Left kidney (tissue), 2 donors: ENCODE data around the gene ANTXR1. TPM values are rescaled to one million over a fixed set of nuclear protein-coding genes. Genes with fewer than 3 reads are reported as not detected.

Experiments used
- DNase-seq: peaks from one replicate; pipeline ENCODE4 v3.0.0-alpha.2; 2013
- polyA plus RNA-seq: library from polyadenylated mRNA; unstranded; fragments of 120-200 nt; gene quantifications from one replicate; pipeline ENCODE4 v1.2.1, GENCODE V29; 2013; ENCODE audit not compliant: insufficient read length

ANTXR1 gene
- polyA plus RNA-seq, 1 donor: 82.4 TPM

DNA sequence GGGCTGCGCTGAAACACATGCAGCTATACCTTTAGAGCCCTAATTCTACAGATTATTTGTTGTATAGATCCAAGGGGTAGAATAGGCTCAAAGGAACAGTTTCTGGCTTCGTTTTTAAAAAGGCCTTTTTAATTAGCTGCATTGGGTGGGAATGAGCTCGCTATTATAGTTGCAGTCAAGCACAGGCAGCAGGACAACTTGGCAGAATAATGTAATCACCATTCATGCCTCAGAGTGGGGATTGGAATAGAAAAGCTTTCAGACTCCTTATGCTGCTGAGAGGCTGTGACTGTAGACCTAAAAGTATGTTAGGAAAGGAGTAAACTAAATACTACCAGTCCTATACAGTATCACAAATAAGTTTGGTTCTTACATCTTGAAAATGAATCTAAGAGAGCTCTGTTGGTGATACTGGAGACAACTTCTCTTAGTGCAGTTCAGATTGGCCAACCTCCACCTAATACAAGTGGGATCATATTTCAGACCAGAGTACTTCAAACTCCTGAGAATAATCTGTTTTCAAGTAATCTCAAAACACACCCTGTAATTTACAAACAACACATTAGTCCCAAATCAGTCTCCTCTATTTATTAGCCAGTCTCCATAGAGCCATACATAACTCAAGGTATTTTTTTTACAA, 121.4 kb downstream of the ANTXR1 start:
- DNase-seq: no peak

DNA sequence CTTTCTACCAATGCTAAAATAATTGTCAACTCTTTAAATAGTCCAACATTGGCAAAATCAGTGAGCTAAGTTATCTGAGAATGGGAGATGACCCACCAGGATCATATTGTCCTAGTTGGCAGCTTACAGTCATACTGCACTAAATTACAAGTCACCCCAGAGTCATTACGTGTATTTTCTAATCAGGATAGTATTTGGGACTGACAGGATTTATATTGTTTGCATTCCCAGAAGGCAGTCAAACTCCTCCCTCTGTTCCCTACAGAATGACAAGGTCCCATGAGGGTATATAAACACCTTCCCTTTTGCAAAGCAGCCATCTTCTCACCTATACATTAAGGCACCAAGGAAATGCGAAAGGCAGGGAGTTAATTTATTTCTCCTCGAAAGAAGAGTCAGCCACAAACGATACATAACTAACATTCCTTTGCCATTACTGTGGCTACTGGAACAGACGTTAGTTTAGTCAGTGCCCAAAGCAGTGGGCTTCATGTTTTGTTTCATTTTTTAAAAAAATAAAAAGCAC, 125.3 kb downstream of the ANTXR1 start:
- no peak for DNase-seq

DNA sequence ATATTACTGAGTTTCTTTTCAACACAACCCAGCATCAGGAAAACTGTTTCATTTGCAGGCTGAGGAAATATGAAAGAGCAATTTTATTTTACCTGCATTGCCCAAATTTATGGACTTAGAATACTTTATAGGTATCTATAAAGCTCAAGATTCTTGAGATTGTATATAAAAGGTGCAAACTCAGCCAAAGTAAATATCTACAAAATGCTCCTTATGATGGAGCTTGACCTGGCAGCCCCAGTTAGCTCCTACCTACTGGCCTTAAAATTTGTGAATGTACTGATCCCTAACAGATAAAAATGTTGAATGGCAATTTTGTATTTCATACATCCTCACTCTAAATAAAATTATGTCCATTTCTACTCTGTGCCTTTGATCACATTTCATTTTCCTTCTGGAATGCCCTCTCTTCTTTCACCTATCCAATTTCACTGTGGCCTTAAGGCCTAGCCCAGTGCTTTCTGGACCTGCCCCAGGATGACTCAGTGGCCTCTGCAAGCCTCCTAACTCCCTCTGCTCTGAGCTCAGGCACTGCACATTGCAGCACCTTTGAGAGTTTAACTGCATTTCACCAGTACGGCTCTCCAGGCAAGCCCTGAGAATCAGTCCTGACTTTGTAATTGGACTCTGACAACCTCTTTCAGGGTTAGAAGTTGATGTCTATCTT, 125.9 kb downstream of the ANTXR1 start:
- DNase-seq: no peak

DNA sequence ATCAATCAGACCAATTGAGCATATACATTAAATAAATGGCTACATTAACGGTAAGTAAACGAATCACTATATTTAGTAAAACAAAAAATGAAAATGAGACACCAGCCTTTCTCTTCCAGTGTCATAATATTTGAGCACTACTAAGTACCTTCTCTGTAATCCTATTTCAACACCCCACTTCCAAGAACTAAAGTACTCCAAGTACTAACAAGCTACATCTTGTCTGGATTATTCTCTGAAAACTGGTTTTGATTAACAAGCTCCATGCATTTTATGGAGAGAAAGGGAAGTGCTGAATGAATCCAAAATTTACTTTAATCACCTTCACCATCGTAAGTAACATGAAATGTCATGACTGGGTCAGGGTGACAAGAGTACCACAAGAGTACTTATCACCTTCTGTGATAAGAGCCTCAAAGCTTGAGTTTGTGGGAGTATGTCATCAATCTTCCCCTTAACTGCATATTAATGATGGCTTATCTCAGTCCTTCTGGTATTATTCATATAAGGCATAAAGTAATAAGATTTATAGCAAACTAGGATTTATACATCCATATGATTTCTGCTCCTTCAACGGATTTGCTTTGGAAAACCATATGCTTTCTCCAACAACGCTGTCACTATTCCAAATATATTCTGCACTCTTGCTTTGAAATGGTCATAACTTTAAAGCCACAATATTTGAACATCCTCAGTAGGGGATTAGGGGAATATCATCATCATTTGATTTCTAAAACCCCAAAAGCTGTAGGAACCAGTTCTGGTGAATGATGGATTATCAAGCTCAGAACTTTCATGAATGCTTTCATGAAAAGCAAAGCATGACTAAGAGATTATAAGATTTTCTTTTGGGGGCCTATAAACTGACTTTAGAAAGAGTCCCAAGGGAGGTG, 127.0 kb downstream of the ANTXR1 start:
- no peak for DNase-seq

DNA sequence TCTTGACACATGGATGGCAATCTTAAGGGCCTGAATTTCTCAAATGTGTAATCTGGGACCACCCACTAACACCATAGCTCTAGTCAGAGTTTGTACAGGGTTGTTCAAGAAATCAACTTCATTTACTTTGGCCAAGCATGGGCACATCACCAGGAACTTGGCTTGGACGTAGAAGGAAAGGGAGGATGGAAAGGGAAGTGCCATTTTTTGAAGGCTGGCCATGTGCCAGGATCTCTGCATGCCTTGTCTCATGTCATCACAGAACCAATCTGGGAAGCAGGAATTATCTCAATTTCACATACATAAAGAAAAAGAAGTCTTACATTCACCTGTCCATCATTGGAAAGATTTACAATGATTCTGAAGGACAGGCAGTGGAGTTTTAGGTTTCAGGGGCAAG, 128.1 kb downstream of the ANTXR1 start:
- DNase-seq: no peak

DNA sequence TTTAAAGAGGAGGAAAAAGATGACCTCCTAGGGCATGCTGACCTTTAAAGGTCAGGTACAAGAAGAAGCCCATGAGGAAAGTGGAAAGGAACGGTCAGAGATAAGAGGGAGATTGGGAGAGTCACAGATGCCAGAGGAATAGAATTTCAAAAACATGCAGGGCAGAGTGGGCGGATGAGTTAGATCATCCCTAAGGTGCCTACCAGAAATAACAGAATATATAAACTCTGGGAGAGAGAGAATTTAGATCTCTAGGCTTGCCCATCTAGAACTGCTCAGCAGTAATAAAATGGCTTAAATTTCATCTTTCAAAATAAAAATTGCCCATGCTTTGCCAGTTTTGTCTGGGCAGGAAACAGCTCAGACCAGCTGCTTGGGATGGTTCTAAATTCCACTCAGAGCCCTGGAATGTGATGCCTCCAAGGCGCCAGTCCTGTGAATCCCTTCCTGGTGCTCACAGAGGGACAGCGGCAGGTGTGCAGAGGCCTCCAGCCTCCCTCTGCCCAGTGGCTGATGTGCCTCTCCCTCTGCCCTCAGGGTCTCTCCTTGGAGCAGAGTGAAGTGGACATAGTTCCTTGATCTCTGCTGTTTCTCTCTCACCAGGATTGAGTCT, 130.9 kb downstream of the ANTXR1 start:
- no peak for DNase-seq

DNA sequence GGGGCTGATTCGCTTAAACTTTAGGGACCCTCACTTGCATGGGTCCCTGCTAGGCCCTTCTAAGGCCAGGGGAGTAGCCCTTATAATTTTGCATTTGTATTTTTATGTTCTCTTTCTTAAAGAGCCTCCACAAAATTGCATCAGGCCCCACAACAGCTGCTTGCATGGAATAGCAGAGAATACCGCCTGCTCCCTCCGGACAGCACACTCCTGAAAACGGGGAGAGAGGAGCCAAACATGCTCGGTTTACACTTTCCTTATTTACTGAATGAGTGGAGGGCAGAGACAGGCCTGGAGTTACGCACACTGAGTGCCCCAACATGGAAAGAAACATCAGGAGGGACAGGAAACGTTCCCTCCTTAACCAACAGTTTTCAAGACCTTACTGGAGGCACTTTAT, 132.2 kb downstream of the ANTXR1 start:
- no peak for DNase-seq

DNA sequence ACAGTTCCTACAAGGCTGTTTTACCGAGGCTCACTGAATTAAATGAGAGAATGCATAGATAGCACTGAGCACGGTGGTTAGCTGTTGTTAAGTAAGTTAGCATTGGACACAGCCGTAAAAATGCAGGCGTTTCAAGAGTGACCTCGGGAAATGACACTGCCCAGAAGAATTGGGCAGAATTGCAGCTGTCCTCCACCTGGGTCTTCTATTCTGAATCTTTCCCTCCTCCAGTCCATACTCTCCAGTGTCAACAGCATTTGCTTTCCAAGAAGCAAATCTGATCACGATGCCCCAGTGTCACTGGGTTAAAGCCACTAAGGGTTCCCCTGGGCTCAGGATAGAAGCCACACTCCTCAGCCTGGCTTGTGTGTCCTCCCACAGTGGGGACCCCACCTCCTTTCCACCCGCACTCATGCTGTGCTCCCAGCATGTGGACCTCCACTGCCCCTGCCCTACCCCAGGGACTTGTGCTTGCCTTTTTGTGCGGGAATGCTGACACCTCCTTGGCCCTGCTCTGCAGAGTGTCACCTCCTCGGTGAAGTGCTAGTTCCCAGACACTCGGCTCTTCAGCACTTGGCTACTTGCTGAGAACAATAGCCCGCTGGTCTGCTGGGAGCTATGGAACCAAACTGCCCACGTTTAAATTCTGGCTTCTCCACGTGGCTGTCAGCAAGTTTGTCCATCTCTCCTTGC, 135.0 kb downstream of the ANTXR1 start:
- no peak for DNase-seq

DNA sequence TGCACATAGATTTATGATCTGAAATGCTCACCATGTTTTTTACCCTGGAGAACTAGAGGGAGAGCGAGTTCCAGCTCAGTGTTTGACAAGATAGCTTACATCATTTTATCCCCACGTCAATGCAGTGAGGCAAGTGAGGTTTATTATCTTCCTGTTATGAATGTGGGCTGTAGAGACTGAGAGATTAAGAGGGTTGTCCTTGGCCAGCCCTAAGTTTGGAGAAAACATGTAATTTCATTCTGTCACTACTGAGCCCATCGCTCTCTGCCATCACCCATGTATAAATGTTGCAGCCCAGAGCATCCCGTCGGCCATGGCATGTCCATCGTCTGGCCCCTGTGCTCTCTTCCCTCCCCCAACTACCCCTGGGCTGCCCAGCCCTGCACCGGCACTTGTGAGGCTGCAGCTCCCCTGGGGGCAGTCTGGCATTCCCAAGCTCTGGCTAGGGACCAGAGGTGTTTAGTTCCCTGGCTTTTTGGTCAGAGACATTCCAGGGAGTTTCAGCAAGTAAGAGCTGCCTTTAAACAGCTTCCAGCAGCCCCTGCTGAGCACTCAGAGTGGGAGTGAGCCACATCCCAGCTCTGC, 136.7 kb downstream of the ANTXR1 start:
- DNase-seq: no peak

DNA sequence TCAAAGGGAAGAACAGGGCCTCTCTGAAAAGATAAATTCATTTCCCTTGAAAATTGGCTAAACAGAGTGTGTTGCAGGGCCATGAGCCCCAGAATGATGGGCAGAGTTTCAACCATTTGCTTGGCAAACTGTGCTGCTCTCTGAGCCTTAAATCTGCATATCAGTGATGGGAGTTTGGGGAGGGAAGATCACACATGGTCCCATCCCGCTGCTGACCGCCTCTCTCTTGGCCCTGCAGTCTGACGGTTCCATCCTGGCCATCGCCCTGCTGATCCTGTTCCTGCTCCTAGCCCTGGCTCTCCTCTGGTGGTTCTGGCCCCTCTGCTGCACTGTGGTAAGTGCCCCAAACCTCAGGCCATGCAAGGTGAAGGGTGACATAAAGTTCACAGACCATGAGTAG, 139.0 kb downstream of the ANTXR1 start:
- no peak for DNase-seq

DNA sequence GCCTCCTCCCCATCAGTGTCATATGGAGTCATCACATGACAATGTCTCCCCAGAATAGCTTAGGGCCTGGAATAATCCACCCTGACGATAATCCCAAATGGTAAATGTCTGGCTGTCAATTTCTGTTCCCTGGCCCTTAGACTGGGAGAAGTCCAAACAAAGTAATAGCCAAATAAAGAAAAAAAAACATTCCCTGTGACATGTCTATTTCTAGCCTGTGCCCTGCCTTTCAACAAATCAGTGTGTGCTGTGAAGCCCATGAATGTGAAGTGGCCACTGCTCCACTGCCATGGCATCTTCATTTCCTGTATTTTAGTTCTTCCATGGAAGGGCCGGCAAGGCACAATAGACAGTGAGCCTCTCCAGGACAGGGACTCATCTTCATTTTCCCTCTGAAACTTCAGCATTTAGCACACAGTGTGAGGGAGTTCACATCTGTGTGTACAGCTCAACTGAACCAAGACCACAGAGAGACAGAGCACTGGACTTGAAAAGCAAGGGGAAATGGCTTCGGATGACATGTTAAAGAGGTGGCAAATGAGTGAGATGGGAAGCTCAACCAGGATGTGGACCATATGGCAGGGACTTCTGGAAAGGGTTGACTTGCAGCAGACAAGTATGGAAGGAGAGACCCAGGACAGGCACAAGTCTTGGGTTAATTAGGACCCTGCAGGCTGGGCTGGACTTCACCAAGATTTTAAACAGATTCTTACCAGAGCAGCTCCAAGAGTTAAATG, 140.0 kb downstream of the ANTXR1 start:
- DNase-seq: no peak

DNA sequence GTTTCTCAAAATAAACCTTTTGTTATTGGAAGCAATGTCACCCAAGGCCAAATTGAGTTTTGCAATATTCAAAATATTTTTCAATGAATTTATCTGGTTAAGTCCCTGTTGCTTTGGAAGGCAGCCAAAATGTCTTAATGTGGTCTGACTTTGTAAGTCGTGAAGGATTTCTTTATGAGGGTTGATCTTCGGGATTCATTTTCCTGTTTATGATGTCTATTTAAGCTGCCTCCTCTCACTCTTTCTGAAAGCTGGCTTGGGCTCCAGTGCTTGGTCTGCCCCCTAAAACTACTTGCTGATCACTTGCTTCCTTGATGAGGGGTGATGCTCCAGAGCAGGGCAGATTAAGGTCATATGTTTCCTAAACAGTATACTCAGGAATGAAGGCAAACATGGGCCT, 141.1 kb downstream of the ANTXR1 start:
- no peak for DNase-seq

DNA sequence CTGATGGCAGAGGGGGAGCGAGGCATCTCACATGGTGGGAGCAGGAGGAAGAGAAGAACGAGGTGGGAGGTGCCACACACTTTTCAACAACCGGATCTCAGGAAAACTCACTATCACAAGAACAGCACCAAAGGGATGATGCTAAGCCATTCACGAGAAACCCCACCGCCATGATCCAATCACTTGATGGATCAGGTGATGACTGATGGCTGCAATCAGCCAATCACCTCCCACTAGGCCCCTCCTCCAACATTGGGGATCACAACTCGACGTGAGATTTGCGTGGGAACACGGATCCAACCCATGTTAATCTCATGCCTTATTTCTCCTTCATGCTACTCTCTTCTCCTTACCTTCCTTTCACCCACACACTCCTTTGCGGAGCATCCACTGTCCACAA, 143.6 kb downstream of the ANTXR1 start:
- no peak for DNase-seq

DNA sequence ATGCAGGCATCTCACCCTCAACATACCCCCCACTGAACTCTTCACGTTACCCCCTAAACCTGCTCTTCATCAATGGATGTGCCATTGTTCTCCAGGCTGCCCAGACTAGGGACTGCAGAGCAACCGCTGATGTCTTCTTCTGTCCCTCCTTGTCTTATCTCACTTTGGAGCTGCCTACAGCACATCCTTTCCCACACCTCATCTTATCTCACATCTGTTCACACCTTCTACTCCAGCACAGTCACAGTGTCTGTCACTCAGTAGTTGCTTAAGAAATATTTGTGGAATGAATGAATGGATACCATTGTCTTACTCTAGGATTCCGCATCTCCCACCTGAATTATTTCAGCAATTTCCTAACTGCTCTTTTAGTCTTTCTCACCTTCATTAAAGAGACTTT, 144.5 kb downstream of the ANTXR1 start:
- no peak for DNase-seq

DNA sequence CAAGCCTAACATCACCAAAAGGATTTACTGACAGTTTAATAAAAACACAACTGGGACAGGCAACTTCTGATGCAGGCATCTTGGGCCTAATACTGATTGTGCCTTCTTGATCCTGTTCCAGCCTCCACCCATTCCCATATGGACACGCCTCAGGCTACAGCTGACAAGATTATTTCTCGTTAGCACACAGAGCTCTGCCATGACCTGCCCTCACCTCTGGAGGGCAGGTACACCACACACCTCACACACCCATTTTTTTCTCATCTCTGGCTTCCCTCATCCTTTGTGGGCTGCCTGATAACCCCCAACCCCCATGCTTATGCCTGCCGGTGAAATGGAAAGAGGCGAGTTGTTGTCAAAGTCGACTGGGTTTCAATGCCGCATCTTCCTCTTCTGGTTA, 147.0 kb downstream of the ANTXR1 start:
- DNase-seq: no peak

DNA sequence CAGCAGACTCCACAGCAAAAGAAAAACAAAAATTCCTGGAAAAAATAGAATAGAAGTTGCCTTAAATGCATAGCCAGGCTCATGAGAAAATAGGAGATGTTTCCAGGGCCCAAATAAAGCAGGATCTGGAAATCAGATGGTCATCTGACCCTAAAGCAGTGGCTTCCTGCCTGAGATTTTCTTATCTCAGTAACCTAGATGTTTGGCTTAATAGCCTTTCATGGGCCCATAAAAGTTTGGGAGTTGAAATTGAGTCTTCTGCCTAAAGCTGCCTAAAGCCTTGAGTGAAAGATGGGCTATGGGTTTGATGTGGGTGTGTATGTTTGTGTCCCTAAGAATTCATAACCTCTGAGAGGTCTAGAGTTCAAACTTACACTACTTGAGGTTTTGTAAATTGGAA, 149.1 kb downstream of the ANTXR1 start:
- no peak for DNase-seq

DNA sequence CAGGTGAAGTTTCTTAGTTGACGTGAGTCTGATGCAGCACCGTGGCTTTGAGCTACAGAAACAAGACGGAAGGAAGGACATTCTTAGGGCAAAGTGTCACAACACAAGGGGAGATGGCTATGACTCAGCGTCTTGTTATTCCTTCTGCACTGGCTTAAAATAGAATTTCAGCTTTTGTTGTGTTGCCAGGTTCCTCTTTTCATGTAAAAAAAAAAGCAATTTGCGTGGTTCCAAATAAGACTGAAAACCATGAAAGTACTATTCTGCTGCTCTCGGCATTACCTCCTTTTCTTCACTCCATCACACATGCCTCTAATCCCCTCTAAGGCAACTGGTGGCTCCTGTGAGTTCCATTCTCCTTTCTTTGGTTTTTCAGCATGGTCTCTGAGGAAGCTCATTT, 150.1 kb downstream of the ANTXR1 start:
- no peak for DNase-seq

DNA sequence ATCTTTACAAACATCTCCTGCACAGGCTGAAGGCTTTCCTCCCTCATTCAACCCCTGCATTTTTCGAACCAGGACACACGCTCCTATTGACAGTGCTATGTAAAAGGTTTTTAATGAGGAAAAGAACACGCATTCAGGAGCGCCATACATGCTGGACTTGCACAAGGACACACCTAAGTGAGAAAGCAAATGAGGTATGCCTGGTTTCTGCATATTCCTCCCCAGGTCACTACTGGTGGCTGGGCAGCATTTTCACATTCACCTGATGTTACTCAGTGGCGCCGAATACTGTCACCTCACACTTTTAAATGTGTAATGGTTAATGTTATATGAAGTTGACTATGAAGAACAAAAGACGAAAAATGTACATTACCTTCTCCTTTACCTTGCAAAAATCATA, 150.6 kb downstream of the ANTXR1 start:
- no peak for DNase-seq

DNA sequence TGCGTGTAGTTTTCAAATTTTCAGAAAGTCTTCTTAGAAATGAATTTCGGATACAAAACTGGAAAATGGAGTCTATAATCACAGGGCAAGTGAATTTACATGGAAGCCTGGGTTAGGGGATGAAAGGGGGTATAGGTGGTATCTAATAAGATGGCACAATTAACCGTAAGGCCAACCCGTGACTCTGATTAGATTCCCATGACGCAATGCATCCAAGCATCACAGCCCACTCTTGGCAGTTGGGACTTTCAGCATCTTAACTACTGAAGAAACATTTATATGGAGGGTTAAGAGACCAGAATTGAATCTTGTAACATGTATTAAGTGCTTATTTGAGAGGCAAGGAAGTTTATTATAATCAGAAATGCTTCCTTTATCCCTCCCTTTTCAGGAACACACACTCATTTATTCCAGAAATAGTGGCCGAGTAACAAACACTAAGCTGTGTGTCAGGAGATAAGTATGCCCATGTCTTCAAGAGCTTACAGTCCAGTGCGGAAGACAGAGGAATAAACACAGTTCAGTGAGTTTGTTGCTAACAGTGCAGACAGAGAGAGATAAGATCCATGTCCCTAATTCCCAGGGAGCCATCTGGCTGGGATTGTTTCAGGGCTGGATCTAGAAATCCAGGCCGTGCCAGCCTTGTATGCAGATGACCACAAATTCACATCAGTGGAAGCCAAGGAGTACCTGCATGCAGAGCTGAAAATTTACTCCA, 151.2 kb downstream of the ANTXR1 start:
- no peak for DNase-seq
